H1 (cell line): ENCODE data around the gene IDH3A. TPM values are rescaled to one million over a fixed set of nuclear protein-coding genes. Genes with fewer than 3 reads are reported as not detected.

Experiments used
- CTCF ChIA-PET: fragments of 300-600 bp; sonication (Branson Sonifier 250); formaldehyde crosslinking; loops from one replicate; lab custom pipeline; 2021; ENCODE audit not compliant: partially characterized antibody; lab: Charles Lee
- POLR2A ChIA-PET: fragments of 300-600 bp; sonication (Branson Sonifier 250); formaldehyde crosslinking; loops from one replicate; lab custom pipeline; 2021; ENCODE audit warnings: inconsistent platforms; ENCODE audit not compliant: partially characterized antibody; lab: Charles Lee
- DNase-seq, 2 experiments: peaks; one replicate each; pipeline versions ENCODE4 v3.0.0 to v3.0.0-alpha.2; 2010 to 2022; ENCODE audit warnings: low spot score in 2 of 2, low read depth in 1 of 2, mixed read lengths in 1 of 2
- FAIRE-seq: peaks from 2 replicates; lab custom pipeline; 2011; peaks lifted over from hg19 to GRCh38; lab: Jason Lieb, UNC
- H2AFZ ChIP-seq: 2 replicates; pipeline ENCODE4 v1.8.1; 2012; ENCODE audit warnings: low read length, inconsistent platforms
- H2AK5ac ChIP-seq: 2 replicates; pipeline ENCODE4 v1.6.1; 2013; ENCODE audit warnings: low read depth, low read length
- H2BK120ac ChIP-seq: replicated peaks from 2 replicates; pipeline ENCODE3; 2013; ENCODE audit warnings: low read depth, low read length, inconsistent platforms
- H2BK12ac ChIP-seq: 2 replicates; pipeline ENCODE4 v1.6.1; 2013; ENCODE audit warnings: low read depth, low read length
- H2BK15ac ChIP-seq: 2 replicates; pipeline ENCODE4 v1.6.1; 2013; ENCODE audit warnings: low read length
- H2BK20ac ChIP-seq: 2 replicates; pipeline ENCODE4 v1.6.1; 2013; ENCODE audit warnings: low read length
- H2BK5ac ChIP-seq: 2 replicates; pipeline ENCODE4 v1.6.1; 2013; ENCODE audit warnings: low read depth, low read length
- H3K14ac ChIP-seq: 2 replicates; pipeline ENCODE4 v1.6.1; 2013; ENCODE audit warnings: inconsistent platforms; ENCODE audit not compliant: insufficient read length
- H3K18ac ChIP-seq: 2 replicates; pipeline ENCODE4 v1.6.1; 2013; ENCODE audit warnings: low read length; ENCODE audit errors: extremely low read depth
- H3K23ac ChIP-seq: 2 replicates; pipeline ENCODE4 v1.6.1; 2013; ENCODE audit warnings: inconsistent platforms; ENCODE audit not compliant: insufficient read length
- H3K23me2 ChIP-seq: 2 replicates; pipeline ENCODE4 v1.6.1; 2013; ENCODE audit warnings: low read depth, low read length
- H3K27ac ChIP-seq: 2 replicates; pipeline ENCODE4 v1.6.1; 2011; ENCODE audit warnings: low read depth, low read length, inconsistent platforms
- H3K27me3 ChIP-seq, 4 experiments: replicated peaks in 1 of 4; 1 replicate in 1 of 4; 2 replicates in 3 of 4; pipeline versions ENCODE4 v1.6.1 to v1.8.1; 2011 to 2013; ENCODE audit warnings: low read length in 3 of 4, mild to moderate bottlenecking in 3 of 4, inconsistent platforms in 2 of 4, mixed read lengths in 2 of 4, moderate library complexity in 1 of 4; ENCODE audit not compliant: control insufficient read depth in 3 of 4, insufficient read depth in 3 of 4; ENCODE audit errors: extremely low read depth in 1 of 4
- H3K36me3 ChIP-seq, 4 experiments: 2 replicates each; pipeline versions ENCODE4 v1.6.1 to v1.8.1; 2011 to 2013; ENCODE audit warnings: mild to moderate bottlenecking in 4 of 4, low read length in 3 of 4, moderate library complexity in 2 of 4, control low read depth in 1 of 4, inconsistent platforms in 1 of 4; ENCODE audit not compliant: insufficient read depth in 4 of 4, control insufficient read depth in 2 of 4
- H3K4ac ChIP-seq: replicated peaks from 2 replicates; pipeline ENCODE3; 2013; ENCODE audit warnings: low read length, low read depth, mixed read lengths, inconsistent platforms; ENCODE audit not compliant: insufficient read length
- H3K4me1 ChIP-seq, 4 experiments: replicated peaks in 1 of 4; 1 replicate in 1 of 4; 2 replicates in 3 of 4; pipeline versions ENCODE4 v1.6.1 to v1.8.1; 2011 to 2013; ENCODE audit warnings: low read length in 3 of 4, inconsistent platforms in 2 of 4, mixed read lengths in 1 of 4; ENCODE audit not compliant: insufficient read depth in 4 of 4, control insufficient read depth in 3 of 4
- H3K4me2 ChIP-seq, 2 experiments: 2 replicates each; pipeline versions ENCODE4 v1.6.1 to v1.8.1; 2011 to 2013; ENCODE audit warnings: low read depth in 2 of 2, low read length in 2 of 2, control low read depth in 1 of 2, inconsistent platforms in 1 of 2, mild to moderate bottlenecking in 1 of 2; ENCODE audit not compliant: insufficient read depth in 1 of 2
- H3K4me3 ChIP-seq, 4 experiments: fragments of 200-600, 300-600 bp in 1 of 4; sonication (generic), shearing (Covaris generic), sonication (Bioruptor Twin) in 1 of 4; 2 replicates each; pipeline versions ENCODE4 v1.5.1 to v1.8.1; 2011 to 2016; ENCODE audit warnings: low read length in 4 of 4, low read depth in 3 of 4, control low read depth in 2 of 4, inconsistent platforms in 2 of 4, mild to moderate bottlenecking in 2 of 4, mixed read lengths in 1 of 4, moderate library complexity in 1 of 4; ENCODE audit not compliant: insufficient read depth in 2 of 4; ENCODE audit errors: extremely low read depth in 1 of 4
- H3K56ac ChIP-seq: replicated peaks from 2 replicates; pipeline ENCODE3; 2013; ENCODE audit warnings: low read depth, mild to moderate bottlenecking, mixed read lengths, low read length, inconsistent platforms; ENCODE audit not compliant: insufficient read length
- H3K79me1 ChIP-seq: 2 replicates; pipeline ENCODE4 v1.6.1; 2013; ENCODE audit warnings: low read depth, low read length, control low read depth
- H3K79me2 ChIP-seq, 2 experiments: 2 replicates each; pipeline versions ENCODE4 v1.6.1 to v1.8.1; 2012 to 2013; ENCODE audit warnings: low read length in 2 of 2, mild to moderate bottlenecking in 2 of 2, inconsistent platforms in 1 of 2; ENCODE audit not compliant: insufficient read depth in 2 of 2, control insufficient read depth in 1 of 2
- H3K9ac ChIP-seq, 4 experiments: replicated peaks in 1 of 4; 1 replicate in 1 of 4; 2 replicates in 3 of 4; pipeline versions ENCODE4 v1.6.1 to v1.8.1; 2011 to 2013; ENCODE audit warnings: low read depth in 3 of 4, low read length in 3 of 4, control low read depth in 2 of 4, mild to moderate bottlenecking in 2 of 4, moderate library complexity in 2 of 4, inconsistent platforms in 1 of 4; ENCODE audit errors: extremely low read depth in 1 of 4
- H3K9me3 ChIP-seq, 2 experiments: 2 replicates each; pipeline versions ENCODE4 v1.6.1 to v1.8.1; 2012 to 2013; ENCODE audit warnings: mild to moderate bottlenecking in 2 of 2, moderate library complexity in 2 of 2, control low read depth in 1 of 2, inconsistent platforms in 1 of 2, low read depth in 1 of 2, low read length in 1 of 2, mixed read lengths in 1 of 2; ENCODE audit not compliant: insufficient read depth in 2 of 2
- H4K20me1 ChIP-seq, 2 experiments: replicated peaks in 1 of 2; 2 replicates each; pipeline versions ENCODE3 to v1.8.1; 2011 to 2013; ENCODE audit warnings: inconsistent platforms in 2 of 2, low read length in 2 of 2, mild to moderate bottlenecking in 1 of 2; ENCODE audit not compliant: insufficient read depth in 2 of 2, control insufficient read depth in 1 of 2
- H4K5ac ChIP-seq: 2 replicates; pipeline ENCODE4 v1.6.1; 2013; ENCODE audit warnings: low read length, low read depth, mixed read lengths, inconsistent platforms; ENCODE audit not compliant: insufficient read length
- H4K8ac ChIP-seq: 2 replicates; pipeline ENCODE4 v1.8.0; 2013; ENCODE audit warnings: mild to moderate bottlenecking, moderate library complexity, low read length, inconsistent platforms; ENCODE audit not compliant: insufficient read depth; ENCODE audit errors: extremely low read depth
- H4K91ac ChIP-seq: replicated peaks from 2 replicates; pipeline ENCODE3; 2013; ENCODE audit warnings: low read length, mixed read lengths, inconsistent platforms; ENCODE audit not compliant: insufficient read length
- ATF3 ChIP-seq: IDR thresholded peaks from 2 replicates; pipeline ENCODE4 v1.6.1; 2011; ENCODE audit warnings: low read depth, mild to moderate bottlenecking, low read length; ENCODE audit not compliant: insufficient read depth
- BCL11A ChIP-seq, 2 experiments: IDR thresholded peaks; one replicate each; pipeline ENCODE4 v1.6.1; 2011; ENCODE audit warnings: low read depth in 2 of 2, low read length in 2 of 2, mild to moderate bottlenecking in 2 of 2
- E2F6 ChIP-seq: IDR thresholded peaks from 2 replicates; pipeline ENCODE4 v1.6.1; 2012; ENCODE audit warnings: inconsistent platforms
- EGR1 ChIP-seq: IDR thresholded peaks from 2 replicates; pipeline ENCODE4 v1.6.1; 2011; ENCODE audit warnings: low read depth, low read length, borderline replicate concordance
- NANOG ChIP-seq: IDR thresholded peaks from 2 replicates; pipeline ENCODE4 v1.6.1; 2011; ENCODE audit warnings: low read length, low read depth, mild to moderate bottlenecking, inconsistent platforms; ENCODE audit not compliant: insufficient read depth, poor library complexity, severe bottlenecking
- POLR2AphosphoS5 ChIP-seq: IDR thresholded peaks from 2 replicates; pipeline ENCODE4 v1.6.1; 2011; ENCODE audit warnings: low read depth, low read length
- RAD21 ChIP-seq, 2 experiments: IDR thresholded peaks in 1 of 2; conservative IDR thresholded peaks in 1 of 2; 2 replicates each; pipeline ENCODE4 v1.6.1; 2011; ENCODE audit warnings: low read depth in 2 of 2, low read length in 2 of 2, improper control_type of control experiment in 1 of 2, inconsistent platforms in 1 of 2, mild to moderate bottlenecking in 1 of 2, moderate library complexity in 1 of 2
- SP2 ChIP-seq: IDR thresholded peaks from 2 replicates; pipeline ENCODE4 v1.6.1; 2012; ENCODE audit warnings: mild to moderate bottlenecking, low read length, inconsistent platforms
- SRF ChIP-seq: IDR thresholded peaks from 2 replicates; pipeline ENCODE4 v1.6.1; 2011; ENCODE audit warnings: mild to moderate bottlenecking, low read depth, low read length, moderate library complexity
- SUZ12 ChIP-seq: fragments of 200-600 bp; sonication (generic); IDR thresholded peaks from 2 replicates; pipeline ENCODE4 v1.6.1; 2012; ENCODE audit warnings: mild to moderate bottlenecking, inconsistent platforms, low read length, moderate library complexity, mixed read lengths
- TAF1 ChIP-seq: IDR thresholded peaks from 2 replicates; pipeline ENCODE4 v1.6.1; 2011; ENCODE audit warnings: mild to moderate bottlenecking, low read depth, low read length
- TAF7 ChIP-seq: optimal IDR thresholded peaks from 2 replicates; pipeline ENCODE3; 2011; ENCODE audit warnings: low read depth, mild to moderate bottlenecking, inconsistent platforms, low read length, moderate library complexity, borderline replicate concordance
- TBP ChIP-seq: IDR thresholded peaks from 2 replicates; pipeline ENCODE4 v1.6.1; 2011; ENCODE audit warnings: low read depth, low read length, improper control_type of control experiment
- WGBS, 2 experiments: shearing (Covaris generic) in 1 of 2; methylation state at CpG; one replicate each; pipeline versions ENCODE4 v1.1.6 to v1.1.7; 2013 to 2015; ENCODE audit warnings: low lambda C conversion rate in 2 of 2, mixed read lengths in 2 of 2, inconsistent platforms in 1 of 2, low coverage in 1 of 2, missing lambda C conversion rate in 1 of 2; ENCODE audit not compliant: insufficient replicate concordance in 2 of 2, insufficient coverage in 1 of 2, insufficient read length in 1 of 2; ENCODE audit errors: extremely low coverage in 1 of 2, missing lambda C conversion rate in 1 of 2; 5-methylcytosine and 5-hydroxymethylcytosine counted together
- polyA plus RNA-seq, 7 experiments: library from polyadenylated mRNA; depleted of rRNA in 3 of 7; stranded (reverse) in 5 of 7; unstranded in 2 of 7; fragments of >200 nt in 5 of 7; fragments of 200-250 nt in 2 of 7; gene quantifications; 1 replicate in 5 of 7; 2 replicates in 1 of 7; 4 replicates in 1 of 7; pipeline versions ENCODE4 v1.2.1 to v1.2.3, GENCODE V29; 2011 to 2013; ENCODE audit warnings: missing spikeins in 2 of 7, mixed read lengths in 2 of 7
- total RNA-seq: library from RNA; stranded (reverse); fragmentation: NEBNext Ultra II Directional; extraction: Animal tissue kit (Norgen Biotek cat#: 25700); gene quantifications from 2 replicates; pipeline ENCODE4 v1.2.1, GENCODE V29; 2021

Gene IDH3A
- total and polyA plus RNA-seq, 2 of the 8 experiments (the other 6 are each of a cell fraction or from before 2014, with no cell fraction given) = 23.4 to 36.8 TPM

- Histone ChIP-seq H4K20me1 (peaks cover 0 to 5% of the 10 kb centered on the region in 2 experiments), H4K91ac (no peak overlapping the region), H2BK20ac (no peak overlapping the region), H3K27me3 (no peaks in the 10 kb centered on the region; a peak in 1 of 7 replicates), H3K23me2 (peaks cover 10% of the 10 kb centered on the region), H4K5ac (no peak overlapping the region), H2BK15ac (no peak overlapping the region), H3K4me2 (no peak overlapping the region; a peak in 1 of 4 replicates), H3K27ac (no peak overlapping the region), H3K9me3 (no peaks in the 10 kb centered on the region), H3K4me3 (no peak overlapping the region), H3K23ac (no peak overlapping the region), H2BK120ac (no peak overlapping the region), H2BK12ac (no peak overlapping the region), H3K56ac (no peak overlapping the region), H2BK5ac (no peak overlapping the region), H3K9ac (no peak overlapping the region), H2AK5ac (no peak overlapping the region), H2AFZ (no peak overlapping the region), H3K4ac (no peak overlapping the region), H3K18ac (no peak overlapping the region), H3K79me1 (no peaks in the 10 kb centered on the region), H3K36me3 (no peaks in the 10 kb centered on the region), H3K14ac (no peak overlapping the region), H3K79me2 (no peaks in the 10 kb centered on the region), H3K4me1 (peaks cover 0 to 4% (median 0%) of the 10 kb centered on the region in 4 experiments; a peak in 2 of 7 replicates), H4K8ac (no peak overlapping the region)
- WGBS, 2 experiments = 89% methylated on average over 6 of the region's 6 CpGs; no CpG with 5 or more reads in 1 of the 2 experiments
- ChIA-PET CTCF (interaction anchor here (0.6 to 2.4 kb wide), 13 partner anchors 8 to 183 kb away, joined by 3 to 13 read pairs (median 4); partner anchors contain the start of gene CIB2), POLR2A (interaction anchor here (0.7 kb wide), 1 partner anchor 8 kb away, joined by 3 read pairs; no protein-coding TSS in a partner anchor)
- DNase-seq (no peak), FAIRE-seq (no peak)
- no peak for TF ChIP-seq TAF1
- TF ChIP-seq POLR2AphosphoS5 = no peak
- TF ChIP-seq SRF = no peak
- no peak for TF ChIP-seq E2F6
- TF ChIP-seq SP2 = no peak
- TF ChIP-seq NANOG = no peak
- no peak for TF ChIP-seq BCL11A (IDR thresholded peaks at IDR 0.05; ENCODE audit: low read depth in 2 of 2, low read length in 2 of 2)
- TF ChIP-seq TBP = no peak
- no peak for TF ChIP-seq EGR1
- no peak for TF ChIP-seq ATF3
- no peak for TF ChIP-seq SUZ12
- no peak for TF ChIP-seq TAF7
- TF ChIP-seq RAD21 (IDR thresholded peaks at IDR 0.05 in 1 of 2, conservative IDR thresholded peaks at IDR 0.05 in 1 of 2; ENCODE audit: low read depth in 2 of 2, low read length in 2 of 2) = no peak
Measured at GRCh38 chr15:78147566-78147965, 1.6 kb upstream of the IDH3A start.
